D721Med (cell line): ENCODE results near the gene DPAGT1.

ENCODE experiments used
- DNase-seq: peaks from one replicate; pipeline ENCODE4 v3.0.0; 2011; ENCODE audit warnings: low spot score; ENCODE audit not compliant: insufficient read length
- FAIRE-seq: peaks from 2 replicates; lab custom pipeline; 2011; peaks lifted over from hg19 to GRCh38; lab: Jason Lieb, UNC
- CTCF ChIP-seq: IDR thresholded peaks from 2 replicates; pipeline ENCODE4 v1.5.1; 2012; ENCODE audit warnings: mild to moderate bottlenecking, control low read depth; ENCODE audit not compliant: insufficient read depth; ENCODE audit errors: missing control alignments

DPAGT1 gene

GRCh38 chr11:119049081-119049480, 52.6 kb downstream of the DPAGT1 start:
- FAIRE-seq (no peak), DNase-seq (no peak)
- TF ChIP-seq CTCF, result no peak

DNA sequence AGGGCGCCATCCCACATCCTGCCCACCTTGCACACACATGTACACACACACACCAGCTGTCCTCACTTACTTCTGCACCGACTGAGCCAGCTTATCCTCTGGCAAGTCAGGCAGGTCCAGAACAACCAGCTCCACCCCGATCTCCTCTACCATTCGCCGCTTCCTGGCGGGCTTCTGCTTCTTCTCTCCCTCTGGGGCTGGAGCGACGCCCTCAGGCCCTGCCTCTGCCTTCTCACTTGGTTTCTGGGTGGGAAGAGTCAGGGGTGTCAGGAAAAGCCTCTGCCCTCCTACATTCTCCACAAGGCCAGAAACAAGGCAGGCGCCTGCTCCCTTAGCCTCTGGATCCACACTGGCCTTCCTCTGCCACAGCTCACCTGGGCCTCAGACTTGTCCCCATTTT, 53.0 kb downstream of the DPAGT1 start:
- TF ChIP-seq CTCF, result no peak
- no peak for FAIRE-seq
- no peak for DNase-seq

GRCh38 chr11:119047205-119047604, 54.4 kb downstream of the DPAGT1 start:
- FAIRE-seq (no peak), DNase-seq (no peak)
- TF ChIP-seq CTCF, result no peak
